Measurements from ENCODE around the gene LCP1.

LCP1 gene

DNA sequence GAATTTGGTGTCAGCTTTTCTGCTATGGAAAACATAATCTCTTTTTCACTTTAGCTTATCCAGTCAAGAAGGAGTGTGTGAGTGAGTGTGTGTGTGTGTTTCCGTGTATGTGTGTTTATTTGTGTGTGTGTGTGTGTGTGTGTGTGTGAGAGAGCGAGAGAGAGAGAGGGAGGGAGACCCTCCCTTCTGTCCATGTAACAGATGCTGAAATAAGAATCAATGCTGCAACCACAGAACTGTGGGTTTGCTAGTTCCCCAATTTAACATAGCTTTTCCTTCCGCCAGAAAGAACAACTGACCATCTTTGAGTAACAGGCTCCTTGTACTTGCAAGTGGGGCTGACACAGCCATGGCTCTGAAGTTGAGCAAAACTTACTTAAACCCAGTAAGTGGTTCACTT is 5.2 kb downstream of the LCP1 start:
- Histone ChIP-seq H3K4me2 (ENCODE audit: insufficient read depth, low read length) (peak overlapping the region; percentile 74), H2AFZ (ENCODE audit: low read depth, low read length) (no peak overlapping the region), H3K27me3 (ENCODE audit: insufficient read depth, low read length, poor library complexity) (no peaks in the 10 kb centered on the region), H3K9ac (ENCODE audit: low read depth, low read length) (peak overlapping the region; percentile 86; the same call in 1 of the 2 replicates), H3K79me2 (ENCODE audit: insufficient read depth, low read length) (peaks cover 100% of the 10 kb centered on the region), H3K36me3 (ENCODE audit: insufficient read depth, low read length) (peaks cover 49% of the 10 kb centered on the region), H3K4me1 (ENCODE audit: insufficient read depth, low read length) (peaks cover 86% of the 10 kb centered on the region), H3K27ac (ENCODE audit: low read length) (peak overlapping the region; percentile 70), H3K9me3 (ENCODE audit: insufficient read depth, low read length, severe bottlenecking) (no peaks in the 10 kb centered on the region), H4K20me1 (ENCODE audit: insufficient read depth, low read length) (peaks cover 52% of the 10 kb centered on the region), H3K4me3 (ENCODE audit: low read depth in 1 of 2, low read length in 2 of 2) (peak overlapping the region in 1 of 2 experiments; percentile 38; a peak in 2 of 4 replicates)
- TF ChIP-seq, protein P1, sequence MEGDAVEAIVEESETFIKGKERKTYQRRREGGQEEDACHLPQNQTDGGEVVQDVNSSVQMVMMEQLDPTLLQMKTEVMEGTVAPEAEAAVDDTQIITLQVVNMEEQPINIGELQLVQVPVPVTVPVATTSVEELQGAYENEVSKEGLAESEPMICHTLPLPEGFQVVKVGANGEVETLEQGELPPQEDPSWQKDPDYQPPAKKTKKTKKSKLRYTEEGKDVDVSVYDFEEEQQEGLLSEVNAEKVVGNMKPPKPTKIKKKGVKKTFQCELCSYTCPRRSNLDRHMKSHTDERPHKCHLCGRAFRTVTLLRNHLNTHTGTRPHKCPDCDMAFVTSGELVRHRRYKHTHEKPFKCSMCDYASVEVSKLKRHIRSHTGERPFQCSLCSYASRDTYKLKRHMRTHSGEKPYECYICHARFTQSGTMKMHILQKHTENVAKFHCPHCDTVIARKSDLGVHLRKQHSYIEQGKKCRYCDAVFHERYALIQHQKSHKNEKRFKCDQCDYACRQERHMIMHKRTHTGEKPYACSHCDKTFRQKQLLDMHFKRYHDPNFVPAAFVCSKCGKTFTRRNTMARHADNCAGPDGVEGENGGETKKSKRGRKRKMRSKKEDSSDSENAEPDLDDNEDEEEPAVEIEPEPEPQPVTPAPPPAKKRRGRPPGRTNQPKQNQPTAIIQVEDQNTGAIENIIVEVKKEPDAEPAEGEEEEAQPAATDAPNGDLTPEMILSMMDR (IDR thresholded peaks at IDR 0.05; ENCODE audit: borderline replicate concordance, extremely low read depth, low read length, poor library complexity, severe bottlenecking) = no peak
- no peak for TF ChIP-seq EZH2 (IDR thresholded peaks at IDR 0.05; ENCODE audit: borderline replicate concordance, low read depth, low read length, severe bottlenecking)
- 0 out of 3 replicates have a peak, but pooled peaks have one; percentile 4 for ATAC-seq (ENCODE audit: insufficient read depth, low read depth)
- DNase-seq = peak; percentile 33

DNA sequence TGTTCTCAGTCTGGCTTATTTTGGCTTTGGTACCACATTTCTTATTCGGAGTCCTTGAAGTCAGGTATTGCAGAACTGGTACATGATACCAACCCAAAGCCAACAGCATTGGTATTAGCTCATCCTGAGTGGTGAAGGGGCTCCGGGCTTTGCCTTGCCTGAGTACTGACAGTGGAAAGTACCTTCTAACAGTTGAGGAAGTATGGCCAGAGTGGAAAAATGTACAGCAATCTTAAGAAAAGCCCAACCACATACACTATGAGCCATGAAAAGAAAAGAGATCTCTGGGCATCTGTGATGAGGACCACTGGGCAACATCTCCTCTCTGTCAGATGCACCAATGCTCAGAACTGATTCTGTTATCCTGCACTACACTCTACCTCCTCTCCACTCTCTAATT is 8.3 kb downstream of the LCP1 start:
- H2AFZ ChIP-seq (ENCODE audit: low read depth, low read length) = no peak overlapping the region
- H3K9ac ChIP-seq (ENCODE audit: low read depth, low read length) = no peak overlapping the region
- peak overlapping the region; percentile 44 for H3K27ac ChIP-seq (ENCODE audit: low read length)
- peaks cover 100% of the 10 kb centered on the region for H3K79me2 ChIP-seq (ENCODE audit: insufficient read depth, low read length)
- H3K4me1 ChIP-seq (ENCODE audit: insufficient read depth, low read length) = peaks cover 99% of the 10 kb centered on the region
- H3K36me3 ChIP-seq (ENCODE audit: insufficient read depth, low read length) = peaks cover 80% of the 10 kb centered on the region
- no peak overlapping the region for H3K4me3 ChIP-seq (ENCODE audit: low read depth in 1 of 2, low read length in 2 of 2)
- no peaks in the 10 kb centered on the region for H3K9me3 ChIP-seq (ENCODE audit: insufficient read depth, low read length, severe bottlenecking)
- TF ChIP-seq EZH2 (IDR thresholded peaks at IDR 0.05; ENCODE audit: borderline replicate concordance, low read depth, low read length, severe bottlenecking) = no peak
- TF ChIP-seq, protein P1 (IDR thresholded peaks at IDR 0.05; ENCODE audit: borderline replicate concordance, extremely low read depth, low read length, poor library complexity, severe bottlenecking) = no peak
- ATAC-seq (ENCODE audit: insufficient read depth, low read depth) = no peak
- no peak for DNase-seq
- peaks cover 83% of the 10 kb centered on the region for H4K20me1 ChIP-seq (ENCODE audit: insufficient read depth, low read length)
- no peaks in the 10 kb centered on the region for H3K27me3 ChIP-seq (ENCODE audit: insufficient read depth, low read length, poor library complexity)
- peak overlapping the region; percentile 41 for H3K4me2 ChIP-seq (ENCODE audit: insufficient read depth, low read length)

DNA sequence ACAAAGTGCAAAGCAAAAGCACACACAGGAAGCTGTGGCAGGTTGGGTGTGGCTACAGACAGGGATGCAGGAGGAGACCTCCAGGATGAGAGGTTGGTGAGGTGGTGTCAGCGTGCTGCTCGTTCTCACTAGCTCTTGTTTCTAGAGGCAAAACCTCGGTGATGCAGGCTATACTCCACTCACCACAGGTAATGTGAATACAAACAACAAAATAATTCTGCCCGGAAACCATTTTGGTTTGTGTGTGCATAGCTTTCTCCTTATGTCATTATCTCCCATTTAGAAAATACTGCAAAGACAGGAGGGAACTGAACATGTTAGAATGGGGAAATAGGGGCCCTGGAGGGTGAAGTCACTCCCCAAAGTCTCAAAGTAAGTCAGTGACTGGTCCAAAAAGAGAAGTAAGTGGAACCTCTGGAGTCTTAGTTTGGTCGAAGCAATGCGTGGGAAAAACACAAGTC is 9.4 kb downstream of the LCP1 start:
- TF ChIP-seq, protein P1 (IDR thresholded peaks at IDR 0.05; ENCODE audit: borderline replicate concordance, extremely low read depth, low read length, poor library complexity, severe bottlenecking) = no peak
- no peak for TF ChIP-seq EZH2 (IDR thresholded peaks at IDR 0.05; ENCODE audit: borderline replicate concordance, low read depth, low read length, severe bottlenecking)
- Histone ChIP-seq H3K36me3 (ENCODE audit: insufficient read depth, low read length) (peaks cover 80% of the 10 kb centered on the region), H3K27me3 (ENCODE audit: insufficient read depth, low read length, poor library complexity) (no peaks in the 10 kb centered on the region), H3K4me2 (ENCODE audit: insufficient read depth, low read length) (peak overlapping the region; percentile 41), H3K4me1 (ENCODE audit: insufficient read depth, low read length) (peaks cover 99% of the 10 kb centered on the region), H3K9me3 (ENCODE audit: insufficient read depth, low read length, severe bottlenecking) (no peaks in the 10 kb centered on the region), H3K79me2 (ENCODE audit: insufficient read depth, low read length) (peaks cover 100% of the 10 kb centered on the region), H3K9ac (ENCODE audit: low read depth, low read length) (no peak overlapping the region), H3K4me3 (ENCODE audit: low read depth in 1 of 2, low read length in 2 of 2) (peak overlapping the region in 1 of 2 experiments; percentile 3; a peak in 1 of 4 replicates), H2AFZ (ENCODE audit: low read depth, low read length) (no peak overlapping the region), H4K20me1 (ENCODE audit: insufficient read depth, low read length) (peaks cover 85% of the 10 kb centered on the region), H3K27ac (ENCODE audit: low read length) (peak overlapping the region; percentile 52)
- DNase-seq (peak; percentile 77), ATAC-seq (ENCODE audit: insufficient read depth, low read depth) (peak; percentile 84)

All from DND-41 (cell line).